GM18499 (cell line): Measurements from ENCODE around the gene PALMD.

ENCODE experiments used
- ATAC-seq: cut with Tn5 transposase; IDR thresholded peaks from one replicate; pipeline ENCODE4 v1.9.1; 2021; ENCODE audit warnings: moderate number of reproducible peaks; ENCODE audit not compliant: insufficient read depth, unreplicated experiment

PALMD gene

GRCh38 chr1:99634971-99635624, 10.8 kb upstream of the PALMD start:
- ATAC-seq, result no peak

DNA sequence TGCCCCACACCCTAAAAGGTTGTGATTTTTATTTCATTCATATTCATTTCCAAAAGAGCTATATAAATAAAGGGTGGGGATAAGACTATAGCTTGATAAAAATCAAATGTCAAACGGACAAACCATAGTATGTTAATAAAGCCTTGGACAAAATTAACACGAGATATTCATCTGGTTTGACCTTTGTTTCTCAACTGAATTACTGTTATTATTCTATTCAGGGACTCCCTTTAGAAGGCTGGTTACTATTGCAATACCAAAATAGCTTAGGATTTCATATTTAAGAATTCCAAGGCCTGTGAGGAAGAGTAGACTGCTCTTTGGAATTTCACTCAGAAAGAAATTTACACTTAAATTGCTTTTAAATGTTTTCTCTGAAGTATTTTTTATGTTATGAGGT, 10.2 kb upstream of the PALMD start:
- no peak for ATAC-seq

DNA sequence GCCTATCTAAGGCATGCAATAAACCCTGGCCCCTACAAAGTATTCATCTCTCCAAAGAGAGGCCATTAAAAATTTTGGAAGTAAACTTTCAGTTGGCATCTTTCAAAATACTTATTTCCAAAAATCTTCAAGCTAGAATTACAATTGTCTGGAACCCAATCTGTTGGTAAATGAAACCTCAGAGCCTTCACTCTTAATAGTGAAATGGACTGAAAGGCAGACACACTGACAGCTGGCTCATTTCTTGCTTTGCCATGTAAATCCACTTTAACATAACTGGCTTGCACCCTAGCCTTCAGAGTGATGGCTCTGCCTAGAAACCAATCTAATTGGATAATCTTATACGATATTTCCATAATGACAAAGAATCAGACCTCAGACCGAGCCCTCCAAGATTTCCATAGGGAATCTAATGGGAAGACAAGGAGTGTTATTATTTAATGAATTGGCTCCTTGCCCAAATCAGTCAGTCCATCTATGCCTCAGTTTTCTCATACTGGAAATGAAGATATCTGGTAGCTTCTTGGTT, 9.2 kb upstream of the PALMD start:
- no peak for ATAC-seq

DNA sequence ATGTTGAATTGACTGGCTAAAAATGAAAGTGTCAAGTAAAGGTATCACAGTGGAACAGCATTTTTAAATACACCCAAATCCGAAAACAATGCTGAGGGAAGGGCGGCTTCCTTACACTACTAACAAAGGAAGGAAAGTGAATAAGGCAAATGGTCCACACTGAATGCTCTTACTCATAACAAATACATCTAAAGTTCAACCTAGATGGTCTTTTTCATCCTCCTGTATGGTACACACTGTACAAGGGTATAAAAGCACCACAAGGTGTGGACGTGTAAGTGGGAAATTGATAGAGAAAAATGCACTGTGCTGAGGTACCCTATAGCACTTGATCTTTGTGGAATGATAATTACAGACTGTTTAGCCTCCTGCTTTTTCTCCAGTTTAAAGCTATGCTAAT, 7.1 kb upstream of the PALMD start:
- ATAC-seq, result no peak

GRCh38 chr1:99639408-99639807, 6.5 kb upstream of the PALMD start:
- ATAC-seq, result no peak

DNA sequence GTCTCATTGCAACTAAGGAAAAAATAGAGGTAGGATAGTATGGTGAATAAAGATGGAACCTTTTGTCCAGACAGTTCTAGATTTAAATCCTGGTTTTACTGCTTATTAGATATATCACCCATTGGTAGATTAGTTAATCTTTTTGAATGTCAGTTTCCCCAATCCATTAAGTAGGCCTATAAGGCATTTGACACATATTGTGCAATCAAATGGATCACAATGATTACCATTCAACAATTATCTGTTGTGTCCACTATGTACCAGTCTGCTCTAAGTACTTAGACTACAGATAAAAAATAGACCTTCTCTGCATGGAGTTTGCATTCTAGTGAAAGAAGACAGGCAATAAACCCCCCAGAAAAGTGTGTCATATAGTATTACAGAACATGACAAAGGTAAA, 6.0 kb upstream of the PALMD start:
- no peak for ATAC-seq

- ATAC-seq, result no peak
Measured at GRCh38 chr1:99640672-99641071, 5.2 kb upstream of the PALMD start.

GRCh38 chr1:99641558-99641957, 4.4 kb upstream of the PALMD start:
- ATAC-seq, result no peak

GRCh38 chr1:99642053-99642452, 3.9 kb upstream of the PALMD start:
- no peak for ATAC-seq

- no peak for ATAC-seq
Measured at GRCh38 chr1:99643021-99643779, 2.7 kb upstream of the PALMD start.

- no peak for ATAC-seq
Measured at GRCh38 chr1:99644279-99645004, 1.5 kb upstream of the PALMD start.

- ATAC-seq, result no peak
Measured at GRCh38 chr1:99645203-99645602, 710 bp upstream of the PALMD start.

GRCh38 chr1:99646868-99647267, 955 bp downstream of the PALMD start:
- ATAC-seq, result no peak

- no peak for ATAC-seq
Measured at GRCh38 chr1:99647490-99647889, 1.6 kb downstream of the PALMD start.

DNA sequence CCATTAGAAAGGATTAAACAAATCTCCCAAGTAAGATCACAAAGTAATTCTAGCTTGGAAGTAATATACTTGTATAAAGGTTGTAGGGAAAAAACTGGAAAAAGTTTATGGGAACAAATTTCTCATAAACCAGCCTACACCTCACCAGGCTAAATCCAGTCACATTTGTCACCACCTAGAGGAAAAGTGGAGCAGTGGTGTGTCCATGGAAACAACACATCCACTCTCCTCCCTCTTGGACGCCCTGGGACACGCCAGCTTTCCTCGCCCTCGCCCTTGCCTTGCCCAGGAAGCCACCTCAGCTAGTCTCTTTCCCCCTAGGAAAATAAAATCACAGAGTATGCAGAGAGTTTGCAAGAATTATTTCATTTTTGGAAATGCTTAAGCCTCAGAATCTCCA, 2.2 kb downstream of the PALMD start:
- ATAC-seq, result no peak

DNA sequence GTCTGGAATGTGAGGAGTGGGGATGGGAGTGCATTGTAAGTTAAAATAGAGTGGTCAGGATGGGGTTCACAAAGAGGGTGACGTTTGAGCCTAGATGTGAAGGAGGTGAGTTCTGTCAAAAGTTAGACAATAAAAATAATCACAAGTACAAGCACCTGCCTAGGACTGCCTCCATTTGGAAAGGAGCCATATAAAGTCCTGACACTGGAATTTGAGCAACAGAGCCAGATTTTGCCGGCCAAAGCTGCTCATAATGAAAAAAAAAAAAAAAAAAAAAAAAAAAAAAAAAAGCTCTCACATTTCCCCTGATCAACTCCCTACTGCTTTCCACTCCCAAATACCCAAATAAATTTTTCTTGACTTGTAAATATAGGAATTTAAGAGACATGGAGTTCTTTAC, 4.1 kb downstream of the PALMD start:
- ATAC-seq, result no peak

- no peak for ATAC-seq
Measured at GRCh38 chr1:99650773-99651437, 5.0 kb downstream of the PALMD start.

DNA sequence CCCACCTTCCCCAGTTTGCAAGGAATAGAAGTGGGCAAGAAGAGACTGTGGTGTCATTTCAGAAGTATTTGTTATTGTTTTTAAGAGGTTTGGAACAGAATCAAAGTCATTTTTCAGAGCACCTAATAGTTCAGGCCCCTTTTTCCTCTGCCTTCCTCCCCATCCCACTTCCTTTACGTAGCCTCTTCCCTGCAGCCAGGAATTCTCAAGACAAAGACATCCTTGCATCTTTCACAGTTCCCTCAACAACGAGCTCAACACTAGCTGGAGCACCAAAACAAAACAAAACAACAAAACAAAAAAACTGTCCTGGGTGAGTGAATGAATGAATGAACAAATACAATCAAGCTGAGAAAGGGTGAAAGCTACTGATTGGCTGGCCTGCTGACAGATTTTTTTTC, 7.0 kb downstream of the PALMD start:
- no peak for ATAC-seq

GRCh38 chr1:99655376-99655775, 9.5 kb downstream of the PALMD start:
- ATAC-seq, result no peak

DNA sequence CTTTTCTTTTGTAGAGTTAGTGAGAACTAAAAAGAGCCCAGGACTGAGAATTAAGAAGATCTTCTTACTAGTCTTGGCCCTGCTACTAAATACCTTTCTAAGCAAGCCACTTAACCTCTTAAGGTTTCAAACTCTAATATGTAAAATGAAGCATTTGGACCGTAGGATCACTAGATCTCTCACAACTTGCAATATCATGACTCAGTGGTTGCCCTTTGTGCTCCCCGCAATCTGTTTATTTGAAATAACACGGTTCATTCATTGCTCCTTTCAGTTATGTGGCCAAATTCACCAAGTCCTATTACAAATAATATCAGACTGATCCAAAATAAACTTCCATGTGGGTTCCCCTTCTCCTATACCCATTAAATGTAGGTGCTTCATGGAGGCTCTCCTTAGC, 10.8 kb downstream of the PALMD start:
- ATAC-seq, result no peak
